Endothelial cell of umbilical vein (primary cell): ENCODE data around the gene PCDHGA2.

Experiments used
- CTCF ChIP-seq, 2 donors: IDR thresholded peaks; 1 replicate in 1 of 2; 2 replicates in 1 of 2; pipeline ENCODE4 v1.5.1; 2011; ENCODE audit warnings: low read length in 2 of 2, mild to moderate bottlenecking in 2 of 2, moderate library complexity in 2 of 2, control low read depth in 1 of 2, inconsistent platforms in 1 of 2, low read depth in 1 of 2; ENCODE audit not compliant: insufficient read depth in 1 of 2; ENCODE audit errors: extremely low read depth in 1 of 2
- POLR2A ChIP-seq: IDR thresholded peaks from 2 replicates; pipeline ENCODE4 v1.6.1; 2012; ENCODE audit warnings: low read depth, mild to moderate bottlenecking, control low read depth, low read length

GRCh38 chr5:141384471-141385267, 46.1 kb downstream of the PCDHGA2 start:
- TF ChIP-seq CTCF (IDR thresholded peaks at IDR 0.05; ENCODE audit: extremely low read depth in 1 of 2, insufficient read depth in 1 of 2, low read depth in 1 of 2, low read length in 2 of 2) (no peak), POLR2A (no peak)
